PC-3 (cell line): ENCODE data around the gene RNF183. TPM values are rescaled to one million over a fixed set of nuclear protein-coding genes. Genes with fewer than 3 reads are reported as not detected.

Source experiments
- ATAC-seq: fragments of 200-7000 bp; cut with Tn5 transposase; 2 replicates; pipeline ENCODE4 v1.9.1; 2020; ENCODE audit warnings: mild to moderate bottlenecking, moderate library complexity
- BruUV-seq: library from RNA; stranded (reverse); fragments of 400-500 nt; replicated peaks from 2 replicates; lab custom pipeline; 2021; lab: Mats Ljungman, UMichigan
- CTCF ChIA-PET: fragments of 300-600 bp; sonication (Branson Sonifier 250); formaldehyde crosslinking; loops from one replicate; lab custom pipeline; 2022; ENCODE audit warnings: antibody characterized with exemption; lab: Charles Lee
- POLR2A ChIA-PET: fragments of 300-600 bp; sonication (Branson Sonifier 250); formaldehyde crosslinking; loops from one replicate; lab custom pipeline; 2022; ENCODE audit warnings: antibody characterized with exemption; ENCODE audit not compliant: unreplicated experiment; lab: Charles Lee
- DNase-seq: peaks from one replicate; pipeline ENCODE4 v3.0.0-alpha.2; 2015
- H2AFZ ChIP-seq: fragments of 300-600 bp; sonication (generic); 2 replicates; pipeline ENCODE4 v1.6.0; 2016; ENCODE audit warnings: antibody characterized with exemption, low read length
- H3F3A ChIP-seq: fragments of 300-600 bp; sonication (generic); one replicate; pipeline ENCODE4 v1.6.0; 2017; ENCODE audit warnings: antibody characterized with exemption, low read length, control low read depth, mild to moderate bottlenecking; ENCODE audit not compliant: unreplicated experiment
- H3K27ac ChIP-seq: fragments of 300-600 bp; sonication (generic); 2 replicates; pipeline ENCODE4 v1.5.1; 2016; ENCODE audit warnings: mild to moderate bottlenecking, low read length
- H3K27me3 ChIP-seq: fragments of 300-600 bp; sonication (generic); 2 replicates; pipeline ENCODE4 v1.6.1; 2016; ENCODE audit warnings: low read length, mixed read lengths
- H3K36me3 ChIP-seq: fragments of 300-600 bp; sonication (generic); 2 replicates; pipeline ENCODE4 v1.6.1; 2016; ENCODE audit warnings: low read depth, mixed run types, low read length, mixed read lengths
- H3K4me1 ChIP-seq: fragments of 300-600 bp; sonication (generic); 2 replicates; pipeline ENCODE4 v1.5.1; 2016; ENCODE audit warnings: low read length; ENCODE audit not compliant: insufficient read depth
- H3K4me2 ChIP-seq: fragments of 300-600 bp; sonication (generic); 2 replicates; pipeline ENCODE4 v1.6.0; 2016; ENCODE audit warnings: low read length
- H3K4me3 ChIP-seq: fragments of 300-600 bp; sonication (generic); 2 replicates; pipeline ENCODE4 v1.5.1; 2016; ENCODE audit warnings: mild to moderate bottlenecking, low read length, mixed read lengths
- H3K79me2 ChIP-seq: fragments of 300-600 bp; sonication (generic); 2 replicates; pipeline ENCODE4 v1.6.1; 2017; ENCODE audit warnings: low read length, mixed read lengths
- H3K9ac ChIP-seq: fragments of 300-600 bp; sonication (generic); 2 replicates; pipeline ENCODE4 v1.6.0; 2016; ENCODE audit warnings: mild to moderate bottlenecking, low read length
- H3K9me2 ChIP-seq: fragments of 300-600 bp; sonication (generic); replicated peaks from 2 replicates; pipeline ENCODE4 v1.6.1; 2016; ENCODE audit warnings: mixed run types, low read length, mixed read lengths
- H3K9me3 ChIP-seq: fragments of 300-600 bp; sonication (generic); 2 replicates; pipeline ENCODE4 v1.6.1; 2016; ENCODE audit warnings: low read length, mixed read lengths
- H4K20me1 ChIP-seq: fragments of 300-600 bp; sonication (generic); 2 replicates; pipeline ENCODE4 v1.6.1; 2016; ENCODE audit warnings: low read length, mixed read lengths
- CTCF ChIP-seq: fragments of 300-600 bp; sonication (generic); conservative IDR thresholded peaks from 2 replicates; pipeline ENCODE4 v1.5.1; 2017; ENCODE audit warnings: antibody characterized with exemption, low read depth, mild to moderate bottlenecking, low read length
- EZH2 ChIP-seq: fragments of 300-600 bp; sonication (generic); IDR thresholded peaks from one replicate; pipeline ENCODE4 v1.6.1; 2017; ENCODE audit warnings: antibody characterized with exemption, mild to moderate bottlenecking, low read length; ENCODE audit not compliant: unreplicated experiment
- EZH2phosphoT487 ChIP-seq: fragments of 300-600 bp; sonication (generic); IDR thresholded peaks from 2 replicates; pipeline ENCODE4 v1.6.1; 2018; ENCODE audit warnings: mild to moderate bottlenecking, antibody characterized with exemption, low read length, borderline replicate concordance
- intact Hi-C: fragments of 100-400 bp; cut with micrococcal nuclease; formaldehyde crosslinking; loops from 2 replicates; pipeline ENCODE4 v1.9.0; 2023
- total RNA-seq: library from RNA; depleted of rRNA; stranded (reverse); fragments of >200 nt; gene quantifications from 2 replicates; pipeline ENCODE4 v1.2.3, GENCODE V29; 2014

The RNF183 gene
- total RNA-seq, 1 experiment from 2014 or later: not detected

GRCh38 chr9:113337714-113338113 lies 34.5 kb upstream of the RNF183 start:
- ATAC-seq (no peak), DNase-seq (no peak)
- Histone ChIP-seq H3K27ac (no peak overlapping the region), H3K4me2 (no peak overlapping the region), H3K9me3 (no peaks in the 10 kb centered on the region), H3F3A (no peaks in the 10 kb centered on the region), H3K79me2 (no peaks in the 10 kb centered on the region), H3K4me1 (peaks cover 24% of the 10 kb centered on the region), H3K36me3 (no peaks in the 10 kb centered on the region), H3K27me3 (no peaks in the 10 kb centered on the region), H3K9ac (no peak overlapping the region), H3K4me3 (no peak overlapping the region), H4K20me1 (no peaks in the 10 kb centered on the region), H2AFZ (no peak overlapping the region), H3K9me2 (no peaks in the 10 kb centered on the region)
- intact Hi-C loops: no loop called here
- no TSS peak for BruUV-seq
- CTCF ChIA-PET: no interaction called here
- TF ChIP-seq CTCF (no peak), EZH2phosphoT487 (no peak), EZH2 (no peak)
- POLR2A ChIA-PET: no interaction called here

- no peak overlapping the region for H3K9ac ChIP-seq
- H3F3A ChIP-seq: no peaks in the 10 kb centered on the region
- BruUV-seq: no TSS peak
Measured at GRCh38 chr9:113331780-113332179, 28.6 kb upstream of the RNF183 start.

More at GRCh38 chr9:113331780-113332179, 28.6 kb upstream of the RNF183 start:
- ChIA-PET CTCF (no interaction called here), POLR2A (no interaction called here)
- Histone ChIP-seq H3K36me3 (no peaks in the 10 kb centered on the region), H3K4me1 (no peaks in the 10 kb centered on the region), H3K4me2 (no peak overlapping the region), H3K4me3 (no peak overlapping the region), H3K9me2 (no peaks in the 10 kb centered on the region), H2AFZ (no peak overlapping the region), H3K9me3 (no peaks in the 10 kb centered on the region), H3K27me3 (no peaks in the 10 kb centered on the region), H3K79me2 (no peaks in the 10 kb centered on the region), H3K27ac (no peak overlapping the region), H4K20me1 (no peaks in the 10 kb centered on the region)
- DNase-seq: no peak
- TF ChIP-seq EZH2phosphoT487 (no peak), CTCF (no peak)
- no peak for ATAC-seq
- intact Hi-C loops: no loop called here
